HEK293 (cell line): ENCODE data around the gene RIPOR3.

Source experiments
- CTCF ChIA-PET: fragments of 350-600 bp; formaldehyde crosslinking; extraction: SDS; loops from one replicate; lab custom pipeline; 2021; ENCODE audit warnings: antibody characterized with exemption; lab: Yijun Ruan, JAX
- POLR2A ChIA-PET: fragments of 300-600 bp; formaldehyde crosslinking; extraction: SDS; loops from one replicate; lab custom pipeline; 2020; ENCODE audit warnings: antibody characterized with exemption, inconsistent platforms; lab: Yijun Ruan, JAX
- H3K27ac ChIP-seq: fragments of 200-500 bp; sonication (Bioruptor generic); 2 replicates; pipeline ENCODE4 v1.5.1; 2014; ENCODE audit warnings: low read depth, low read length, control low read depth, inconsistent platforms; ENCODE audit errors: extremely low read depth
- H3K36me3 ChIP-seq, 2 experiments: fragments of 200-500 bp in 1 of 2; sonication (Bioruptor generic) in 1 of 2; 1 replicate in 1 of 2; 2 replicates in 1 of 2; pipeline ENCODE4 v1.5.1; 2014 to 2017; ENCODE audit warnings: inconsistent platforms in 2 of 2, low read length in 2 of 2; ENCODE audit not compliant: control insufficient read depth in 2 of 2, insufficient read depth in 1 of 2
- H3K4me1 ChIP-seq: fragments of 200-500 bp; sonication (Bioruptor generic); 2 replicates; pipeline ENCODE4 v1.5.1; 2014; ENCODE audit warnings: mild to moderate bottlenecking, low read length, inconsistent platforms; ENCODE audit not compliant: control insufficient read depth, insufficient read depth
- H3K4me3 ChIP-seq: 2 replicates; pipeline ENCODE4 v1.5.1; 2011; ENCODE audit warnings: low read depth, mild to moderate bottlenecking, control low read depth, low read length, moderate library complexity
- H3K9me3 ChIP-seq: fragments of 200-500 bp; sonication (Bioruptor generic); 2 replicates; pipeline ENCODE4 v1.5.1; 2014; ENCODE audit warnings: low read depth, low read length, inconsistent platforms; ENCODE audit not compliant: control insufficient read depth, insufficient read depth
- AEBP2 ChIP-seq: fragments of 450-650 bp; formaldehyde crosslinking; IDR thresholded peaks from 2 replicates; pipeline ENCODE4 v1.5.1; 2016; ENCODE audit warnings: missing biosample characterization, missing genetic modification characterization, borderline replicate concordance
- KLF7 ChIP-seq: fragments of 450-650 bp; formaldehyde crosslinking; IDR thresholded peaks from 2 replicates; pipeline ENCODE4 v1.5.1; 2016; ENCODE audit warnings: missing biosample characterization, missing genetic modification characterization, borderline replicate concordance
- SP2 ChIP-seq: fragments of 450-650 bp; formaldehyde crosslinking; IDR thresholded peaks from 2 replicates; pipeline ENCODE4 v1.5.1; 2016; ENCODE audit warnings: missing biosample characterization, missing genetic modification characterization
- TRIM28 ChIP-seq: IDR thresholded peaks from 2 replicates; pipeline ENCODE4 v1.6.1; 2011; ENCODE audit warnings: low read length, control low read depth, borderline replicate concordance
- ZNF169 ChIP-seq: fragments of 450-650 bp; formaldehyde crosslinking; IDR thresholded peaks from 2 replicates; pipeline ENCODE4 v1.5.1; 2016; ENCODE audit warnings: missing biosample characterization, missing genetic modification characterization
- ZNF18 ChIP-seq: fragments of 450-650 bp; formaldehyde crosslinking; IDR thresholded peaks from 2 replicates; pipeline ENCODE4 v1.5.1; 2016; ENCODE audit warnings: missing biosample characterization, missing genetic modification characterization
- ZNF26 ChIP-seq: fragments of 450-650 bp; formaldehyde crosslinking; IDR thresholded peaks from 2 replicates; pipeline ENCODE4 v1.5.1; 2016; ENCODE audit warnings: missing biosample characterization, missing genetic modification characterization
- ZNF311 ChIP-seq: fragments of 450-650 bp; formaldehyde crosslinking; IDR thresholded peaks from 2 replicates; pipeline ENCODE4 v1.5.1; 2017; ENCODE audit warnings: missing biosample characterization, missing genetic modification characterization, borderline replicate concordance
- ZNF596 ChIP-seq: fragments of 450-650 bp; IDR thresholded peaks from 2 replicates; pipeline ENCODE4 v1.5.0; 2018; ENCODE audit warnings: missing biosample characterization, mild to moderate bottlenecking, missing genetic modification characterization, moderate library complexity
- ZNF645 ChIP-seq: fragments of 450-650 bp; formaldehyde crosslinking; IDR thresholded peaks from 2 replicates; pipeline ENCODE4; 2016; ENCODE audit warnings: missing biosample characterization, missing genetic modification characterization
- ZSCAN4 ChIP-seq: fragments of 450-650 bp; formaldehyde crosslinking; IDR thresholded peaks from 2 replicates; pipeline ENCODE4 v1.5.1; 2017; ENCODE audit warnings: missing biosample characterization, missing genetic modification characterization

Gene RIPOR3

GRCh38 chr20:50632701-50633100 lies 58.6 kb downstream of the RIPOR3 start:
- TF ChIP-seq KLF7 (tag by site-specific recombination) (no peak), ZNF311 (tag by site-specific recombination) (no peak)
- CTCF ChIA-PET = interaction anchor here (1.1 kb wide), 1 partner anchor 9 kb away, joined by 3 read pairs; no protein-coding TSS in a partner anchor
- Histone ChIP-seq H3K36me3 (no peaks in the 10 kb centered on the region), H3K4me3 (no peak overlapping the region), H3K27ac (no peak overlapping the region), H3K4me1 (peaks cover 4% of the 10 kb centered on the region), H3K9me3 (no peaks in the 10 kb centered on the region)
- POLR2A ChIA-PET = no interaction called here

GRCh38 chr20:50632236-50632635 lies 59.1 kb downstream of the RIPOR3 start:
- peaks cover 4% of the 10 kb centered on the region for H3K4me1 ChIP-seq
- TF ChIP-seq ZNF26 (tag by site-specific recombination) = no peak
- TF ChIP-seq TRIM28 = no peak
- TF ChIP-seq ZNF645 (tag by site-specific recombination) = no peak
- TF ChIP-seq ZNF169 (tag by site-specific recombination) = no peak
- TF ChIP-seq ZSCAN4 (tag by site-specific recombination) = no peak
- no peak for TF ChIP-seq ZNF18
- no peak for TF ChIP-seq AEBP2 (tag by site-specific recombination)
- no peaks in the 10 kb centered on the region for H3K9me3 ChIP-seq
- ChIA-PET CTCF (interaction anchor here (0.7 to 1.1 kb wide), 2 partner anchors 9 to 174 kb away, joined by 3 read pairs; no protein-coding TSS in a partner anchor), POLR2A (no interaction called here)
- no peak overlapping the region for H3K4me3 ChIP-seq
- H3K27ac ChIP-seq = no peak overlapping the region
- no peaks in the 10 kb centered on the region for H3K36me3 ChIP-seq

- no peaks in the 10 kb centered on the region for H3K4me1 ChIP-seq
- TF ChIP-seq SP2 (tag by site-specific recombination) = no peak
- TF ChIP-seq ZNF596 (tag by site-specific recombination) = peak; percentile 56; the same call in 1 of the 2 replicates
- TF ChIP-seq, all 188 proteins: peak for 1
- CTCF ChIA-PET = interaction anchor here (0.6 to 0.7 kb wide), 2 partner anchors 83 to 164 kb away, joined by 3 read pairs; partner anchors contain the start of gene BCAS4
- Histone ChIP-seq H3K36me3 (no peaks in the 10 kb centered on the region), H3K27ac (no peak overlapping the region), H3K9me3 (no peaks in the 10 kb centered on the region), H3K4me3 (no peak overlapping the region)
- POLR2A ChIA-PET = no interaction called here
Observed at GRCh38 chr20:50630578-50631263, 60.6 kb downstream of the RIPOR3 start.
